ENCODE results near the gene BTC.
"Not testable (repeated sequence)": the region's sequence is repeated elsewhere in the genome, so short reads cannot be mapped to it uniquely, and the experiment has no call there.

The BTC gene

GRCh38 chr4:74758551-74759145 is 35.7 kb downstream of the BTC start:
- DNase-seq (ENCODE audit: low read depth in 3 of 3): no peak

- DNase-seq (ENCODE audit: low read depth in 3 of 3): no peak
Observed at GRCh38 chr4:74757136-74757535, 37.2 kb downstream of the BTC start.

- no peak for DNase-seq (ENCODE audit: low read depth in 3 of 3)
Observed at GRCh38 chr4:74755486-74755885, 38.8 kb downstream of the BTC start.

- no peak for DNase-seq (ENCODE audit: low read depth in 3 of 3)
Observed at GRCh38 chr4:74754218-74754617, 40.1 kb downstream of the BTC start.

- DNase-seq (ENCODE audit: low read depth in 3 of 3): no peak
Observed at GRCh38 chr4:74752798-74753197, 41.5 kb downstream of the BTC start.

GRCh38 chr4:74751856-74752255 is 42.5 kb downstream of the BTC start:
- DNase-seq (ENCODE audit: low read depth in 3 of 3): no peak

- DNase-seq (ENCODE audit: low read depth in 3 of 3): no peak
Observed at GRCh38 chr4:74751247-74751646, 43.1 kb downstream of the BTC start.

GRCh38 chr4:74742185-74742584 is 52.1 kb downstream of the BTC start:
- DNase-seq (ENCODE audit: low read depth in 3 of 3): no peak

GRCh38 chr4:74738464-74739143 is 55.7 kb downstream of the BTC start:
- no peak for DNase-seq (ENCODE audit: low read depth in 3 of 3)

- no peak for DNase-seq (ENCODE audit: low read depth in 3 of 3)
Observed at GRCh38 chr4:74734995-74735394, 59.3 kb downstream of the BTC start.

- no peak for DNase-seq (ENCODE audit: low read depth in 3 of 3)
Observed at GRCh38 chr4:74733756-74734155, 60.6 kb downstream of the BTC start.

GRCh38 chr4:74724979-74725378 is 69.3 kb downstream of the BTC start:
- DNase-seq (ENCODE audit: low read depth in 3 of 3): no peak

GRCh38 chr4:74716436-74716765 is 77.9 kb downstream of the BTC start:
- DNase-seq (ENCODE audit: low read depth in 3 of 3): no peak

GRCh38 chr4:74715706-74716435 is 78.5 kb downstream of the BTC start:
- no peak for DNase-seq (ENCODE audit: low read depth in 3 of 3)

GRCh38 chr4:74714611-74715130 is 79.7 kb downstream of the BTC start:
- DNase-seq (ENCODE audit: low read depth in 3 of 3): no peak

- DNase-seq (ENCODE audit: low read depth in 3 of 3): not testable (repeated sequence)
Observed at GRCh38 chr4:74708135-74708534, 86.2 kb downstream of the BTC start.
